Upper lobe of right lung (tissue), 1 donor: ENCODE results near the gene RAD51B. TPM values are rescaled to one million over a fixed set of nuclear protein-coding genes. Genes with fewer than 3 reads are reported as not detected.

Source experiments
- ATAC-seq: fragments of 200-7000 bp; cut with Tn5 transposase; one replicate; pipeline ENCODE4 v1.9.1; 2020; ENCODE audit warnings: mild to moderate bottlenecking, moderate library complexity
- DNase-seq: peaks from one replicate; pipeline ENCODE4 v3.0.0-alpha.2; 2020
- H3K27ac ChIP-seq: fragments of 200-600 bp; one replicate; pipeline ENCODE4 v1.8.0; 2022
- H3K27me3 ChIP-seq: fragments of 200-600 bp; one replicate; pipeline ENCODE4 v1.8.0; 2022; ENCODE audit warnings: mild to moderate bottlenecking
- H3K36me3 ChIP-seq: fragments of 200-600 bp; one replicate; pipeline ENCODE4 v1.8.0; 2022
- H3K4me1 ChIP-seq: fragments of 200-600 bp; one replicate; pipeline ENCODE4 v1.8.0; 2022
- H3K4me3 ChIP-seq: fragments of 200-600 bp; one replicate; pipeline ENCODE4 v1.8.0; 2022; ENCODE audit warnings: mild to moderate bottlenecking
- H3K9me3 ChIP-seq: fragments of 200-600 bp; one replicate; pipeline ENCODE4 v1.8.0; 2022
- CTCF ChIP-seq: fragments of 200-600 bp; IDR thresholded peaks from one replicate; pipeline ENCODE4 v1.8.0; 2022; ENCODE audit warnings: antibody characterized with exemption
- intact Hi-C: fragments of 100-400 bp; cut with DNase I; formaldehyde crosslinking; loops from one replicate; pipeline ENCODE4 v1.11.0; 2022
- total RNA-seq: library from RNA; stranded (reverse); fragmentation: NEBNext Ultra II Directional; extraction: Animal tissue kit (Norgen Biotek cat#: 25700); gene quantifications from one replicate; pipeline ENCODE4 v1.2.1, GENCODE V29; 2021
- donor health status: DM: no; HTN: yes; CAD: no; lungs with severe emphysema.

Gene RAD51B
- total RNA-seq, 1 donor from 2014 or later = 11.5 TPM

- intact Hi-C loops = no loop called here
- DNase-seq (no peak), ATAC-seq (no peak)
- no peak for TF ChIP-seq CTCF
- Histone ChIP-seq H3K4me3 (no peak overlapping the region), H3K27ac (peak overlapping the region; percentile 56), H3K27me3 (no peaks in the 10 kb centered on the region), H3K9me3 (no peaks in the 10 kb centered on the region), H3K4me1 (peaks cover 28% of the 10 kb centered on the region), H3K36me3 (no peaks in the 10 kb centered on the region)
Observed at GRCh38 chr14:68365228-68365627, 545.6 kb downstream of the RAD51B start.

- no peak overlapping the region for H3K27ac ChIP-seq
- no peak for ATAC-seq
- no peak for DNase-seq
- no peak overlapping the region for H3K4me3 ChIP-seq
- no peaks in the 10 kb centered on the region for H3K36me3 ChIP-seq
- intact Hi-C loops = no loop called here
- H3K9me3 ChIP-seq = no peaks in the 10 kb centered on the region
- peaks cover 27% of the 10 kb centered on the region for H3K4me1 ChIP-seq
- TF ChIP-seq CTCF = no peak
- H3K27me3 ChIP-seq = no peaks in the 10 kb centered on the region
Observed at GRCh38 chr14:68366656-68367055, 547.1 kb downstream of the RAD51B start.

- TF ChIP-seq CTCF = no peak
- H3K27ac ChIP-seq = no peak overlapping the region
- no peaks in the 10 kb centered on the region for H3K36me3 ChIP-seq
- H3K4me3 ChIP-seq = no peak overlapping the region
- ATAC-seq = no peak
- peaks cover 27% of the 10 kb centered on the region for H3K4me1 ChIP-seq
- no peak for DNase-seq
- intact Hi-C loops = no loop called here
- H3K27me3 ChIP-seq = no peaks in the 10 kb centered on the region
- no peaks in the 10 kb centered on the region for H3K9me3 ChIP-seq
Observed at GRCh38 chr14:68367536-68367935, 548.0 kb downstream of the RAD51B start.

- intact Hi-C loops = no loop called here
- Histone ChIP-seq H3K36me3 (no peaks in the 10 kb centered on the region), H3K27ac (peak overlapping the region; percentile 19), H3K9me3 (no peaks in the 10 kb centered on the region), H3K4me3 (no peak overlapping the region), H3K4me1 (peaks cover 28% of the 10 kb centered on the region), H3K27me3 (no peaks in the 10 kb centered on the region)
- no peak for DNase-seq
- TF ChIP-seq CTCF = no peak
- ATAC-seq = no peak
Observed at GRCh38 chr14:68368850-68369249, 549.3 kb downstream of the RAD51B start.

- TF ChIP-seq CTCF = no peak
- Histone ChIP-seq H3K36me3 (no peaks in the 10 kb centered on the region), H3K4me1 (peaks cover 31% of the 10 kb centered on the region), H3K9me3 (no peaks in the 10 kb centered on the region), H3K27ac (peak overlapping the region; percentile 19), H3K4me3 (no peak overlapping the region), H3K27me3 (no peaks in the 10 kb centered on the region)
- no peak for DNase-seq
- intact Hi-C loops = no loop called here
- no peak for ATAC-seq
Observed at GRCh38 chr14:68369281-68370056, 549.9 kb downstream of the RAD51B start.

GRCh38 chr14:68370057-68370360 lies 550.4 kb downstream of the RAD51B start:
- Histone ChIP-seq H3K27ac (no peak overlapping the region), H3K4me1 (peaks cover 33% of the 10 kb centered on the region)

More at GRCh38 chr14:68370057-68370360, 550.4 kb downstream of the RAD51B start:
- H3K9me3 ChIP-seq = no peaks in the 10 kb centered on the region
- no peak for TF ChIP-seq CTCF
- DNase-seq (no peak), ATAC-seq (no peak)
- H3K4me3 ChIP-seq = no peak overlapping the region
- no peaks in the 10 kb centered on the region for H3K27me3 ChIP-seq
- H3K36me3 ChIP-seq = no peaks in the 10 kb centered on the region
- intact Hi-C loops = no loop called here
